G401.6 (cell line): ENCODE data around the gene PPP3CB.
"Not testable (repeated sequence)": the region's sequence is repeated elsewhere in the genome, so short reads cannot be mapped to it uniquely, and the experiment has no call there.

Source experiments
- FAIRE-seq: peaks from 2 replicates; lab custom pipeline; 2012; peaks lifted over from hg19 to GRCh38; lab: Jason Lieb, UNC

The PPP3CB gene

GRCh38 chr10:73413528-73414229 is 82.1 kb downstream of the PPP3CB start, which contains the start of gene ANXA7:
TSS of gene ANXA7 (minus strand) at chr10:73414058. CDS start at chr10:73400856, 13,202 bp downstream.
- no peak for FAIRE-seq

DNA sequence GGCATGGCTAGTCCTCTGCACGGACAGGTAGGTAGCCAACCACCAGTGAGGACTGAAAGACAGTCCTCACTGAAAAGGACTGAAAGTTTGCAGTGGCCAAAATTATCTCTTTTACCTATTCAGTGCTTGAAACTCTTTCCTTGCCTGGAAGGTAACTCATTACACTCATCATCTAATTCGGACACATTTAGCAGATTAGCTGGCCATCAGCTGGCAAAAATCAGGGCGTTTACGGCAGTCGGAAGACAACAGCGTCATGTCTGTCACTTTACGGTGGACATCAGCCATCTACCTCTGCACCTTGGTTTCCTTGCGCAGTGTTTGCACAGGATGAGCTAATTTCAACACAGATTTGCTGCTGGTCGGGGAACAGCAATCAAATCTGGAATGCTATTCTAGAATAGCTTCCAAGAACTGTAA is 82.7 kb downstream of the PPP3CB start:
- no peak for FAIRE-seq

DNA sequence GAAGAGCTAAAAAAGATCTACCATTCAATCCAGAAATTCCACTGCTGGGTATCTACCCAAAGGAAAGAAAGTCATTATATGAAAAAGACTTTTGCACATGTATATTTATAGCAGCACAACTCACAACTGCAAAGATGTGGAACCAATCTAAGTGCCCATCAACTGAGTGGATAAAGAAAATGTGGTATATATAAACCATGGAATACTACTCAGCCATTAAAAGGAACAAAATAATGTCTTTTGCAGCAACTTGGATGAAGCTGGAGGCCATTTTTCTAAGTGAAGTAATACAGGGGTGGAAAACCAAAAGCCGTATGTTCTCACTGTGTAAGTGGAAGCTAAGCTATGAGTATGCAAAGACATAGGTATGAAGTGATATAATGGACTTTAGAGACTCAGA is 84.9 kb downstream of the PPP3CB start:
- no peak for FAIRE-seq

GRCh38 chr10:73408978-73409521 is 86.8 kb downstream of the PPP3CB start:
- no peak for FAIRE-seq

DNA sequence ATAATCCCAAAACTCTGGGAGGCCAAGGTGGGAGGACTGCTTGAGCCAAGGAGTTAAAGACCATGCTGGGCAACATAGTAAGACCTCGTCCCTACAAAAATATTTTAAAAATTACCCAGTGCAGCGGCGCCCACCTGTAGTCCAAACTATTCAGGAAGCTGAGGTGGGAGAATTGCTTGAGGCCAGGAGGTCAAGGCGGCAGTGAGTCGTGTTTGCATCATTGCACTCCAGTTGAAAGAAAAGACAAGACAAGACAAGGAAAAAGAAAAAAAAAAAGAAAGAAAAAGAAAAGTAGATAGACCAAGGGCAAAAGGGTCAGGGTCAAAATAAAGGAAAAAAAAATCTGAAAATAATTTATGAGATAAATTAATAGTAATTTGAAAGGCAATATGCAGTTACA is 87.8 kb downstream of the PPP3CB start:
- FAIRE-seq: no peak

DNA sequence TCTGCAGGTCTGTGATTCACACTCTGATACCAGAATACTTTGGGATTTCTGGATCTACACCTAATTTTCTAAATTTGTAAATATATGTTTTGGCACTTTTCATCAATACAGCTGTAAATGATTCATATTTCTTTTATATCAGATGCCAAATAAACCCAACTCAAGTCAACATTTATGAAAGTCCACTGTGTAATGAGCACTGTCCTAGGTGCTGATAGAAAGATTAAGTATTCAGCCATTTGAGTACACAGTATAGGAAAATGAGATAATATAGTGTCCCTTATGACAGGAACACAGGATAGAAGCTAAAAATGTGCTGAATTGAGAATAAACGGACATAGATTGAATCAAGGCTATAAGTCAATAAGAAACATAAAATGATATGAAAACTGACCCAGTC is 88.3 kb downstream of the PPP3CB start:
- no peak for FAIRE-seq

- no peak for FAIRE-seq
Measured at GRCh38 chr10:73406846-73407245, 89.0 kb downstream of the PPP3CB start.

GRCh38 chr10:73405556-73405955 is 90.3 kb downstream of the PPP3CB start:
- FAIRE-seq: no peak

DNA sequence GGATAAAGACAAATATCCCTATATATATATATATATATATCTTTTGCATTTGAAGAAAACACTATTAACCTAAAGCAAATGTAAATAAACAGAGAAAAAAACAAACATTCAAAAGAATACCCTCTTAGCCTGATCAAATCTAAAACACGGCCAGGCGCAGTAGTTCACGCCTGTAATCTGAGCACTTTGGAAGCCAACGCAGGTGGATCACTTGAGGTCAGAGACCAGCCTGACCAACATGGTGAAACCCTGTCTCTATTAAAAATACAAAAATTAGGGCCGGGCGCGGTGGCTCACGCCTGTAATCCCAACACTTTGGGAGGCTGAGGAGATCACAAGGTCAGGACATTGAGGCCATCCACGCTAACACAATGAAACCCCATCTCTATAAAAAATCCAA is 91.1 kb downstream of the PPP3CB start:
- FAIRE-seq: no peak

- no peak for FAIRE-seq
Measured at GRCh38 chr10:73401636-73402035, 94.2 kb downstream of the PPP3CB start.

DNA sequence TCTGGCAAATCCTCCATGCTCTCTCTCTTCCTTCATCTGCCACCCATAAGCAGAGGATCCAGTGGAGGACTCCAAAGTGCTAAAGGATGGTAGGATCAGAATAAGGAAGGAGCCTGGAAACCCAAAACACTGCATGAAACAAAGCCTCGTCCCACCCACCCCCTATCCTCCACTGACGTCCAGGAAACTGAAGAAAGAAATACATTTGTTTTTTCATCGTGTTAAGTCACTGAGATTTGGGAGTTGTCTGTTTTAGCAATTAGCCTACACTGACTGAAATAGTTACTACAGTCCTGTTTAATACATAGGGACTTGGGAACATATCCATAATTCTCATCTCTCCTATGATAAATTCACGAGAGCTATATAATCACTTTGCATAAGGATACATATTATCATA is 96.8 kb downstream of the PPP3CB start:
- no peak for FAIRE-seq

DNA sequence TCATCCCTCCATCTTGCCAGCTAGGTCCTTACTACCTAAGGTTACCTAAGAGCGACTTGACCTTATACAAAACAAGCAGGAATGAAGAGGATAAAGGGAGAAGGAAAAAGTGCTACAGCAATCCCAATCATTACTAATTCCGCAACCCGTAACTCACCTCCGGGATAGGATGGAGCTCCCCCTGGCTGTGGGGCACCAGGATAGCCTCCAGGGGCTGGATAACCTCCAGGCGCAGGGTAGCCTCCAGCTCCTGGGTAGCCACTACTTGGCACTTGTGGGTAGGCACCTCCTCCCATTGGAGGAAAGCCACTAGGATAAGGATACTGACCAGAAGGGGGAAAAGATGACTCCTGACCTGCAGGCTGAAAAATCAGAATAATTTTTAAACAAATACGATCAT is 97.8 kb downstream of the PPP3CB start:
- FAIRE-seq: no peak

DNA sequence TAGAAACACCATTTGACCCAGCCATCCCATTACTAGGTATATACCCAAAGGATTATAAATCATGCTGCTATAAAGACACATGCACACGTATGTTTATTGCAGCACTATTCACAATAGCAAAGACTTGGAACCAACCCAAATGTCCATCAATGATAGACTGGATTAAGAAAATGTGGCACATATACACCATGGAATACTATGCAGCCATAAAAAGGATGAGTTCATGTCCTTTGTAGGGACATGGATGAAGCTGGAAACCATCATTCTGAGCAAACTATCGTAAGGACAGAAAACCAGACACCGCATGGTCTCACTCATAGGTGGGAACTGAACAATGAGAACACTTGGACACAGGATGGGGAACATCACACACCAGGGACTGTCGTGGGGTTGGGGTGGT is 101.5 kb downstream of the PPP3CB start:
- FAIRE-seq: not testable (repeated sequence)

DNA sequence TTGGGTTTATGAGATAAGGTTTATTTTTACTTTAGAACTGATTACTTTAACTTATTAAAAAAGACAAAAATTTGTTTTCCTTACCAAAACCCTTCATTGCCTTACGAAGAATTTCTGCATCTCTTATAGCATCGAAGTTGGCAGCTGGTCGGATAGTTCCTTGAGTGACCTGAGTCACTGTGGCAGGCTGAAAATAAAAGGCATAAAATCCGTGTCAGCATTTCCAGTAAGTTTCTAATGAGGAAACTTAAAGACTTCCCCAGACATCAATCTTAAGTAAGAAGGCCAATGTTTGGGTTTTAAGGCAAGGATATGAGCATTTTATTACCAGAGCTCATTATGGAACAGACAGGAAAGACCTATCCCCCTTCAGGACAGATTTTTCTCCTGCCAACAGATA is 107.6 kb downstream of the PPP3CB start:
- FAIRE-seq: no peak

DNA sequence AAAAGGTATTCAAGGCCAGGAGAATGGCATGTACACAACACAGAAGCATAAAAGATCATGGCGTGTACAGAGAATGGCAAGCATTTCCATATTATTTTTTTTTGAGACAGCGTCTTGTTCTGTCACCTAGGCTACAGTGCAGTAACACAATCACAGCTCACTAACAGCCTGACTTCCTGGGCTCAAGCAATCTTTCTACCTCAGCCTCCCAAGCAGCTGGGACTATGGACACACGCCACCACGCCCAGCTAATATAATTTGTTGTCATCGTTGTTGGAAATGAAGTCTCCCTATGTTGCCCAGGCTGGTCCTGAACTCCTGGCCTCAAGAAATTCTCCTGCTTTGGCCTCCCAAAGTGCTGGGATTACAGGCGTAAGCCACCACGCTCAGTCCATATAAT is 109.2 kb downstream of the PPP3CB start:
- no peak for FAIRE-seq
